Measurements from ENCODE around the gene PASK.

Gene PASK

GRCh38 chr2:241064802-241065354 is 84.4 kb downstream of the PASK start:
- no peak for DNase-seq (ENCODE audit: low read depth)

DNA sequence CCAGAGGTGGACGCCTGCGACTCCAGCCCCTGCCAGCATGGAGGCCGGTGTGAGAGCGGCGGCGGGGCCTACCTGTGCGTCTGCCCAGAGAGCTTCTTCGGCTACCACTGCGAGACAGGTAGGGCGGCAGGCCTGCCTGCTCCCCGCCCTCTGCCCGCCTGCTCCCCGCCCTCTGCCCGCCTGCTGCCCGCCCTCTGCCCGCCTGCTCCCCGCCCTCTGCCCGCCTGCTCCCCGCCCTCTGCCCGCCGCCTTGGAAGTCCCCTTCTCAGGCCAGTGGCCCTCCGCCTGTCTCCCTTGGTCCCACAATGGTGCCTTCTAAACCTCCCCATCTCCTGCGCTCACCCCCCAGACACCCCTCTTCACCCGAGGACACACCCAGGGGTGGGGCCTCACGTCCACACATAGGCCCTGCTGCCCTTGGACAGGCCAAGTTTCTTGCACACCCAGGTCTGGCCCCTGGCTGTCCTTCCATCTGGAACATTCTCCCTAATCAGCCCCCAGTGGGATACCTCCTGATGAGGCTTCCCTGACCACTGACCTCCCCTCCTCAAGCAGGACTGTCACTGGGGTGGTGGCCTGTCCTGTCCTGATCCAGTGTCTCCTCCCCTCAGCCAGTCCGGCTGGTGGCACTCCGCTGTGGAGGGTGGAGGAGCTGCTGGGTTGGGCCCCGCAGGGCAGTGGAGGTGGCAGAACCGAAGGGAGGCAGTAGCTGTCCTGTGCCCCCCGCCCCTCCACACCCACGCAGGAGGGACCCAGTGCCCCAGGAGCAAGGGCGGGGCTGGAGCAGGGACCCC is 85.1 kb downstream of the PASK start:
- DNase-seq (ENCODE audit: low read depth): peak; percentile 15

DNA sequence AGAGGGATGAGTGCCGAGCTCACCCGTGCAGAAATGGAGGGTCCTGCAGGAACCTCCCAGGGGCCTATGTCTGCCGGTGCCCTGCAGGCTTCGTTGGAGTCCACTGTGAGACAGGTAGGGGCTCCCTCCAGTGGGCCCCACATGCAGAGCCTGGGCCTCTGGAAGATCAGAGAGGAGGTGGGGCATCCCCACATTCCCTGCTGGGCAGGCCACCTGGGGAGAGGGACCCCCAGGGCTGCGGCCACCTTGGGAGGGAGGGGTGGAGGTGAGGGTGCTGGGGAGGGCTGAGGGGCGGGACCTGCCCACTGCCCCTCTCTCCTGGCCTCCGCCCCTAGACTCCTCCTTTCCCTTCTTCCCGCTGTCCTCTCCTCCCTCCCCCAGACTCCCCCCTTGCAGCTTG is 85.7 kb downstream of the PASK start:
- DNase-seq (ENCODE audit: low read depth): no peak

GRCh38 chr2:241063093-241063551 is 86.2 kb downstream of the PASK start:
- no peak for DNase-seq (ENCODE audit: low read depth)

GRCh38 chr2:241062389-241063092 is 86.7 kb downstream of the PASK start:
- no peak for DNase-seq (ENCODE audit: low read depth)

- no peak for DNase-seq (ENCODE audit: low read depth)
These were observed 88.0 kb downstream of the PASK start for GRCh38 chr2:241061275-241061674.
